CD14-positive monocyte (primary cell): ENCODE results near the gene LRRC61. TPM values are rescaled to one million over a fixed set of nuclear protein-coding genes. Genes with fewer than 3 reads are reported as not detected.
A peak's percentile ranks its signal among the peaks of the same experiment; 100 is the strongest.

Source experiments
- DNase-seq, 3 donors: peaks; one replicate each; pipeline ENCODE4 v3.0.0-alpha.2; 2011 to 2022
- H2AFZ ChIP-seq: 2 replicates; pipeline ENCODE4 v1.6.0; 2012; ENCODE audit warnings: mild to moderate bottlenecking, low read depth, low read length, inconsistent platforms; ENCODE audit not compliant: insufficient read depth, poor library complexity, severe bottlenecking
- H3K27ac ChIP-seq, 2 donors: 1 replicate in 1 of 2; 2 replicates in 1 of 2; pipeline ENCODE4 v1.5.1; 2012 to 2013; ENCODE audit warnings: low read length in 2 of 2, control low read depth in 1 of 2, inconsistent platforms in 1 of 2, low read depth in 1 of 2, mild to moderate bottlenecking in 1 of 2
- H3K27me3 ChIP-seq, 2 donors: one replicate each; pipeline versions ENCODE4 v1.6.0 to v1.6.1; 2011 to 2013; ENCODE audit warnings: low read length in 2 of 2; ENCODE audit not compliant: control insufficient read depth in 2 of 2, insufficient read depth in 2 of 2
- H3K36me3 ChIP-seq, 2 donors: replicated peaks in 1 of 2; 1 replicate in 1 of 2; 2 replicates in 1 of 2; pipeline versions ENCODE4 v1.5.1 to v1.6.1; 2012 to 2013; ENCODE audit warnings: low read length in 2 of 2, control low read depth in 1 of 2, inconsistent platforms in 1 of 2, mild to moderate bottlenecking in 1 of 2; ENCODE audit not compliant: insufficient read depth in 2 of 2, control insufficient read depth in 1 of 2
- H3K4me1 ChIP-seq, 2 donors: 1 replicate in 1 of 2; 2 replicates in 1 of 2; pipeline versions ENCODE4 v1.5.1 to v1.6.1; 2012 to 2013; ENCODE audit warnings: low read length in 2 of 2, control low read depth in 1 of 2, inconsistent platforms in 1 of 2, mild to moderate bottlenecking in 1 of 2, moderate library complexity in 1 of 2; ENCODE audit not compliant: insufficient read depth in 2 of 2, control insufficient read depth in 1 of 2
- H3K4me2 ChIP-seq: replicated peaks from 2 replicates; pipeline ENCODE3; 2012; ENCODE audit warnings: low read length, moderate library complexity, mild to moderate bottlenecking; ENCODE audit not compliant: poor library complexity, severe bottlenecking; ENCODE audit errors: extremely low read depth
- H3K4me3 ChIP-seq, 3 experiments: fragments of 200-600 bp in 1 of 3; sonication (generic) in 1 of 3; replicated peaks in 1 of 3; 1 replicate in 2 of 3; 2 replicates in 1 of 3; pipeline ENCODE4 v1.5.1; 2011 to 2013; ENCODE audit warnings: low read length in 3 of 3, mild to moderate bottlenecking in 3 of 3, control low read depth in 2 of 3, low read depth in 2 of 3, inconsistent platforms in 1 of 3, moderate library complexity in 1 of 3
- H3K79me2 ChIP-seq: 2 replicates; pipeline ENCODE4 v1.6.0; 2012; ENCODE audit warnings: mild to moderate bottlenecking, control low read depth, inconsistent platforms, low read length, moderate library complexity; ENCODE audit not compliant: insufficient read depth
- H3K9ac ChIP-seq: 2 replicates; pipeline ENCODE4 v1.6.0; 2017; ENCODE audit warnings: low read length, mild to moderate bottlenecking; ENCODE audit not compliant: insufficient read depth, poor library complexity, severe bottlenecking
- H3K9me3 ChIP-seq, 2 donors: replicated peaks in 1 of 2; 1 replicate in 1 of 2; 2 replicates in 1 of 2; pipeline versions ENCODE4 v1.5.1 to v1.6.1; 2012 to 2013; ENCODE audit warnings: low read length in 2 of 2, control low read depth in 1 of 2; ENCODE audit not compliant: control insufficient read depth in 1 of 2, insufficient read depth in 1 of 2
- H4K20me1 ChIP-seq: 2 replicates; pipeline ENCODE4 v1.6.0; 2012; ENCODE audit warnings: mild to moderate bottlenecking, low read length, control low read depth, moderate library complexity; ENCODE audit not compliant: insufficient read depth
- H3K27ac Mint-ChIP-seq, 7 donors: one replicate each; pipeline ENCODE4 v1.8.0; 2020; ENCODE audit warnings: mild to moderate bottlenecking in 7 of 7, mixed read lengths in 7 of 7, moderate library complexity in 6 of 7, inconsistent platforms in 2 of 7
- H3K27me3 Mint-ChIP-seq, 3 donors: one replicate each; pipeline ENCODE4 v1.8.0; 2021 to 2022; ENCODE audit warnings: low read depth in 3 of 3, mild to moderate bottlenecking in 3 of 3, mixed read lengths in 3 of 3, moderate library complexity in 3 of 3, inconsistent platforms in 1 of 3
- H3K36me3 Mint-ChIP-seq, 2 donors: one replicate each; pipeline ENCODE4 v1.8.0; 2020; ENCODE audit warnings: mixed read lengths in 2 of 2, inconsistent platforms in 1 of 2, mild to moderate bottlenecking in 1 of 2
- H3K4me1 Mint-ChIP-seq: one replicate; pipeline ENCODE4 v1.8.0; 2020; ENCODE audit warnings: mild to moderate bottlenecking, mixed read lengths
- H3K4me3 Mint-ChIP-seq, 2 donors: one replicate each; pipeline ENCODE4 v1.8.0; 2020; ENCODE audit warnings: mild to moderate bottlenecking in 2 of 2, mixed read lengths in 2 of 2, moderate library complexity in 1 of 2
- H3K9me3 Mint-ChIP-seq, 7 donors: one replicate each; pipeline ENCODE4 v1.8.0; 2020 to 2022; ENCODE audit warnings: mixed read lengths in 7 of 7, mild to moderate bottlenecking in 6 of 7, moderate library complexity in 6 of 7, inconsistent platforms in 2 of 7
- WGBS: methylation state at CpG from one replicate; pipeline ENCODE4 v1.1.5; 2013; ENCODE audit warnings: missing lambda C conversion rate; ENCODE audit not compliant: insufficient coverage; 5-methylcytosine and 5-hydroxymethylcytosine counted together
- intact Hi-C, 2 donors: fragments of 100-400 bp; cut with micrococcal nuclease; formaldehyde crosslinking; loops; one replicate each; pipeline versions ENCODE4 v1.15.0 to v1.15.1; 2023
- polyA plus RNA-seq, 3 donors: library from polyadenylated mRNA; depleted of rRNA in 1 of 3; unstranded in 2 of 3; stranded (reverse) in 1 of 3; fragments of 300-500 nt in 2 of 3; fragments of >200 nt in 1 of 3; fragmentation: Illumina TruSeq in 2 of 3; gene quantifications; 1 replicate in 2 of 3; 2 replicates in 1 of 3; pipeline ENCODE4 v1.2.3, GENCODE V29; 2012 to 2021
- TF ChIP-seq, protein P1 (sequence below): fragments of 200-600 bp; IDR thresholded peaks from one replicate; pipeline ENCODE4 v1.8.0; 2022; ENCODE audit warnings: antibody characterized with exemption, mild to moderate bottlenecking

Gene LRRC61
- polyA plus RNA-seq, 3 donors = 1.4 to 8.6 (median 5.7) TPM

- no peak overlapping the region for H3K4me2 ChIP-seq
- Mint-ChIP-seq H3K36me3 (peaks cover 5 to 8% of the 10 kb centered on the region in 2 donors), H3K27me3 (peaks cover 37 to 48% (median 38%) of the 10 kb centered on the region in 3 donors), H3K27ac (peak overlapping the region in 1 of 7 donors; percentile 23), H3K9me3 (peaks cover 0 to 26% (median 13%) of the 10 kb centered on the region in 7 donors), H3K4me3 (peak overlapping the region in 1 of 2 donors; percentile 50), H3K4me1 (peaks cover 12% of the 10 kb centered on the region)
- no peak overlapping the region for H3K27ac ChIP-seq
- no peaks in the 10 kb centered on the region for H3K36me3 ChIP-seq
- 22% methylated on average over 3 of the region's 9 CpGs for WGBS
- H3K4me3 ChIP-seq = no peak overlapping the region
- peaks cover 7 to 19% of the 10 kb centered on the region in 2 donors for H3K9me3 ChIP-seq
- no peak overlapping the region for H3K9ac ChIP-seq
- no peak for DNase-seq
- no peaks in the 10 kb centered on the region for H4K20me1 ChIP-seq
- intact Hi-C loops = no loop called here
- H2AFZ ChIP-seq = no peak overlapping the region
- peaks cover 27 to 42% of the 10 kb centered on the region in 2 donors for H3K27me3 ChIP-seq
- TF ChIP-seq, protein P1, sequence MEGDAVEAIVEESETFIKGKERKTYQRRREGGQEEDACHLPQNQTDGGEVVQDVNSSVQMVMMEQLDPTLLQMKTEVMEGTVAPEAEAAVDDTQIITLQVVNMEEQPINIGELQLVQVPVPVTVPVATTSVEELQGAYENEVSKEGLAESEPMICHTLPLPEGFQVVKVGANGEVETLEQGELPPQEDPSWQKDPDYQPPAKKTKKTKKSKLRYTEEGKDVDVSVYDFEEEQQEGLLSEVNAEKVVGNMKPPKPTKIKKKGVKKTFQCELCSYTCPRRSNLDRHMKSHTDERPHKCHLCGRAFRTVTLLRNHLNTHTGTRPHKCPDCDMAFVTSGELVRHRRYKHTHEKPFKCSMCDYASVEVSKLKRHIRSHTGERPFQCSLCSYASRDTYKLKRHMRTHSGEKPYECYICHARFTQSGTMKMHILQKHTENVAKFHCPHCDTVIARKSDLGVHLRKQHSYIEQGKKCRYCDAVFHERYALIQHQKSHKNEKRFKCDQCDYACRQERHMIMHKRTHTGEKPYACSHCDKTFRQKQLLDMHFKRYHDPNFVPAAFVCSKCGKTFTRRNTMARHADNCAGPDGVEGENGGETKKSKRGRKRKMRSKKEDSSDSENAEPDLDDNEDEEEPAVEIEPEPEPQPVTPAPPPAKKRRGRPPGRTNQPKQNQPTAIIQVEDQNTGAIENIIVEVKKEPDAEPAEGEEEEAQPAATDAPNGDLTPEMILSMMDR = no peak
- H3K79me2 ChIP-seq = no peaks in the 10 kb centered on the region
- H3K4me1 ChIP-seq = peaks cover 6 to 12% of the 10 kb centered on the region in 2 donors
Measured at GRCh38 chr7:150339409-150339809, 16.3 kb downstream of the LRRC61 start.

- DNase-seq = no peak
- Mint-ChIP-seq H3K4me3 (peak overlapping the region in 1 of 2 donors; percentile 50), H3K27me3 (peaks cover 40 to 49% (median 43%) of the 10 kb centered on the region in 3 donors), H3K36me3 (peaks cover 5 to 8% of the 10 kb centered on the region in 2 donors), H3K9me3 (peaks cover 0 to 32% (median 15%) of the 10 kb centered on the region in 7 donors), H3K27ac (no peak overlapping the region), H3K4me1 (peaks cover 12% of the 10 kb centered on the region)
- no peaks in the 10 kb centered on the region for H4K20me1 ChIP-seq
- H3K4me1 ChIP-seq = peaks cover 6 to 12% of the 10 kb centered on the region in 2 donors
- H3K9ac ChIP-seq = no peak overlapping the region
- no peak overlapping the region for H2AFZ ChIP-seq
- H3K36me3 ChIP-seq = no peaks in the 10 kb centered on the region
- H3K9me3 ChIP-seq = peaks cover 10 to 22% of the 10 kb centered on the region in 2 donors
- WGBS = 40% methylated on average over 36 of the region's 39 CpGs
- no peak overlapping the region for H3K27ac ChIP-seq
- intact Hi-C loops = loop anchor here in 1 of 2 donors (10.0 kb wide), 1 partner anchor 55 kb away; no protein-coding TSS in a partner anchor
- H3K79me2 ChIP-seq = no peaks in the 10 kb centered on the region
- H3K4me2 ChIP-seq = no peak overlapping the region
- no peak overlapping the region for H3K4me3 ChIP-seq
- peaks cover 27 to 42% of the 10 kb centered on the region in 2 donors for H3K27me3 ChIP-seq
- TF ChIP-seq, protein P1 = no peak
Measured at GRCh38 chr7:150340024-150340749, 17.0 kb downstream of the LRRC61 start.
